GM19467 (cell line): ENCODE measurements around the gene MAFG.
"Not testable (repeated sequence)": the region's sequence is repeated elsewhere in the genome, so short reads cannot be mapped to it uniquely, and the experiment has no call there.

ENCODE experiments used
- ATAC-seq: cut with Tn5 transposase; IDR thresholded peaks from one replicate; pipeline ENCODE4 v1.9.1; 2021; ENCODE audit warnings: mild to moderate bottlenecking, moderate library complexity; ENCODE audit not compliant: unreplicated experiment

MAFG gene

GRCh38 chr17:81958633-81959342, 31.3 kb upstream of the MAFG start:
- no peak for ATAC-seq

GRCh38 chr17:81957691-81958432, 30.3 kb upstream of the MAFG start:
- ATAC-seq, result no peak

- no peak for ATAC-seq
These were observed 29.4 kb upstream of the MAFG start for GRCh38 chr17:81956607-81957589.

- no peak for ATAC-seq
These were observed 28.4 kb upstream of the MAFG start for GRCh38 chr17:81955756-81956544.

- no peak for ATAC-seq
These were observed 27.6 kb upstream of the MAFG start for GRCh38 chr17:81955058-81955681.

GRCh38 chr17:81954131-81955057, 26.9 kb upstream of the MAFG start:
- no peak for ATAC-seq

- ATAC-seq, result not testable (repeated sequence)
These were observed 25.9 kb upstream of the MAFG start for GRCh38 chr17:81953443-81953842.

- no peak for ATAC-seq
These were observed 25.3 kb upstream of the MAFG start for GRCh38 chr17:81952792-81953228.

GRCh38 chr17:81951785-81952684, 24.5 kb upstream of the MAFG start:
- ATAC-seq, result no peak

- no peak for ATAC-seq
These were observed 23.0 kb upstream of the MAFG start for GRCh38 chr17:81950501-81950900.

- ATAC-seq, result no peak
These were observed 21.3 kb upstream of the MAFG start for GRCh38 chr17:81948635-81949378.

GRCh38 chr17:81947189-81947588, 19.7 kb upstream of the MAFG start, which contains the start of gene MYADML2:
MYADML2 (minus strand) TSS chr17:81947233; CDS start chr17:81941741, 5,492 bp downstream.
- no peak for ATAC-seq

GRCh38 chr17:81944858-81945257, 17.3 kb upstream of the MAFG start:
- no peak for ATAC-seq

- no peak for ATAC-seq
These were observed 14.6 kb upstream of the MAFG start for GRCh38 chr17:81942167-81942553.

GRCh38 chr17:81941484-81942166, 14.1 kb upstream of the MAFG start:
- ATAC-seq, result no peak
